GM20431 (cell line): ENCODE measurements around the gene ZC3H10.

ENCODE experiments used
- in situ Hi-C: fragments of 300-500 bp; cut with MseI, MboI; formaldehyde crosslinking; loops from one replicate; pipeline ENCODE4 v1.15.0; 2020; ENCODE audit warnings: low sequenced_read_pairs; ENCODE audit not compliant: unreplicated experiment

The ZC3H10 gene

DNA sequence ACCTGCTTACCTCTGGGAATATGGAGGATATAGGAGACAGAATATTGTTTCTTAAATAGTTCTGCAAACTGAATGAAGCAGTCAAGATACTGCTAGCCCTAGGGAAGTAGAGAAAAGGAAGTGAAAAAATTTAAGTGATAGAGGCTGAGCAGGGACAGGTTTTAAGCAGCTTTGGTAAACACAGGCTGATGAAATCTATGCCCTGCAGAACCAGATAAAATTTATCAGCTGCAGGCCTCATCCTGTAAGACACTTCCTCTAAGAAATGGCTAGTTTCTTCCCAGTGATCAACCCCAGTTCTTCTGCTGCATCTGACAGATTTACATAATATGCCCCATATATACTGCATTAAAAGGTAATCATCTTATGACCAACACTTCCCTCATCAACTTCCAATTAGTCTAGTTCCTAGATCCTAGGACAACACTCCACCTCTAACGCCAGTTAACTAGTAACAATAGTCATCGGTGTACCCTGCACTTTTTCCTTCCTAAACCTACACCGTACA, 8.7 kb downstream of the ZC3H10 start:
- in situ Hi-C loops: no loop called here

DNA sequence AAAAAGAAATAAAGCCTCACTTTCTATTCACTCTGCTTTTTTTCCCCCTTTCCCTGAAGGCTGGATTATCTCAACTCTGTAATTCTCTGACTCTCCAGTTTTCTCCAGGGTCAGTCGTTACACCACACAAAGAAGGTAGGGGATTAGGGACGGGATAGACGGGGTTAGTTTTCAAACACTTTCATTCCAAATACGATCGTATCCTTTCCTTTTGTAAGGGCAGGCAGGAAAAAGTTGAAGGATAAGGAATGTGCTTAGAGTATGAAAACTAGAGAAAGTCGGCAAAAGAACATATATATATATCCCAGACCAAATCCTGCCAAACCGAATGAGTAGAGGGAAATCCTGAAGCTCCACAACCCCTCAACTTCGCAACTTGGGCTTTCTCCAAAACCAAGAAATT, 9.4 kb downstream of the ZC3H10 start:
- in situ Hi-C loops: no loop called here

DNA sequence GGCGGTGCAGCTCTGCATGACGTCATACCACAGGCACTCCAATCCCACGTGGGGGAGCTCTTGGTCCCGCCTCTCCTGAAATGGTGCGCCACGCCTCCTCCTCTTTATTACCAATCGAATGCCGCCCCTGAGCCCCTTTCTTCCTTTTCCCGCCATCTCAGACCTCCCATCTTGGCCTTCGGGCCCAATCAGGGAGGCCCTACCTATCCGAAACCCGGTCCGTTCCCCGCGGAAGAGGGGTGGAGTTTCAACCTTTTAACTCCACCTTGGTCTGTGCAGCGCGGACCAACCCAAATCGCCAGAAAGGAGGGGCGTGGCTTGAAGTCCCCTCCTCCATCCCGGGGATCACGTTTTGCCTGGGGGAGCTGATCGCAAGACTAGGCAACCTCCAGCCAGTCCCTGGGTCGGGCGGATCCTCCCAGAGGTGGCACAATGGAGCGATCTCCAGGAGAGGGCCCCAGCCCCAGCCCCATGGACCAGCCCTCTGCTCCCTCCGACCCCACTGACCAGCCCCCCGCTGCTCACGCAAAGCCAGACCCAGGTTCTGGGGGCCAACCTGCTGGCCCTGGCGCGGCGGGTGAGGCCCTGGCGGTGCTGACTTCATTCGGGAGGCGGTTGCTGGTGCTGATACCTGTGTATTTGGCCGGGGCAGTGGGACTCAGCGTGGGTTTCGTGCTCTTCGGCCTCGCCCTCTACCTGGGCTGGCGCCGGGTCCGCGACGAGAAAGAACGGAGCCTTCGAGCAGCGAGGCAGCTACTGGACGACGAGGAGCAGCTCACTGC, 10.0 kb downstream of the ZC3H10 start, which contains the start of gene ESYT1:
Gene ESYT1 (plus strand): TSS at position 380 of the 782 bp plus-strand sequence. CDS start 53 bp downstream, at position 433.
- in situ Hi-C loops: no loop called here

- in situ Hi-C loops: no loop called here
Observed at GRCh38 chr12:56128670-56129205, 10.7 kb downstream of the ZC3H10 start.

DNA sequence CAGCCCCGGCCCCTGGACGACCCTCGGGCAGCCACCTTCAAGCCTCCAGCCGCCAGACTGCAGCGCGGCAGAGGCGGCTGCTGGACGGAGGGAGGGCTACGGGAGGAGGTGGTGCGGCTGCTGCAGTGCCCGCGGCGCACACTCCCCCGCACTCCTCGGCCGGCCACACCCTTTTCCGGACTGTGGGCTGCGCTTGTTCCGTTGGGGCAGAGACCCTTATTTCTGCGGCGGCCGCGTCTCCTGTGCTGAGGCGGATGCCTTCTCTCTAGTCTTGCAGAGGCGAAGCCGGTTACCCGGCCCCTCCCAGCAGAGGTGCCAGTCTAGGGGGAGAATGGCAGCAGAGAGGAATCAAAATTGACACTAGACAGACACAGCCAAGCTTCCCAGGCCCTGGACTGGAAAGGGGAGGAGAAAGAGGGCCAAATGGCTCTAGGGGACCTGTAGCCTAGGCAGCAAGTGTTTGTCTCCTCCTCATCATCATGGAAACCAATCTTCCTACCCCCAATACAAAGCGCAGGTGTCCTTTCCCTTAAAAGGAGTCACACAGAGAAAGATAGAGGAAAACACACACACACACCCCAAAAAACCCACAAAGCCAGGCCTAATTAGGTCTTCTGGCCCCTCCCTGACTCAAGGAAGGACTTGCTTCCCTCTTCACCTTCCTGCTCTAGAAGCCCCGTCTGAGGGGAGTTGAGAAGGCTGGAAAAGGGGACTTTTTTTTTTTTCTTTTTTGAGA, 11.3 kb downstream of the ZC3H10 start:
- in situ Hi-C loops: no loop called here

DNA sequence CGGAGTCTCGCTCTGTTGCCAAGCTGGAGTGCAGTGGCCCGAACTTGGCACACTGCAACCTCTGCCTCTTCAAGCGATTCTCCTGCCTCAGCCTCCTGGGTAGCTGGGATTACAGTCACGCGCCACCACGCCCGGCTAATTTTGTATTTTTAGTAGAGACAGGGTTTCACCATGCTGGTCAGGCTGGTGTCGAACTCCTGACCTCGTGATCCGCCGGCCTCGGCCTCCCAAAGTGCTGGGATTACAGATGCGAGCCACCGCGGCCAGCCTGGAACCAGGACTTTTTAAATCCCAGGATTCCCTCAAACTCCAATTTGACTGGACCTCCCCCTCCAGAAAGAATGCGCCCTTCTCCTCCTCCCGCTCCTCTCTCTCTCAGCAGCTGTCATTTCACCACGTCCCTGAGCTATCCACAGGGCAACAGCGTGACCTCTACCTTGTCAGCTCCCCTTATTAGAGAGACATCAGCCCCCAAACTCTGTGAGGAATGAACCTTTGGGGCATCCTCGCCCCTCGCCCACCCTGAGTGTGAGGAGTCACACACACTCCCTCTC, 12.0 kb downstream of the ZC3H10 start:
- in situ Hi-C loops: no loop called here

- in situ Hi-C loops: no loop called here
Observed at GRCh38 chr12:56130876-56131275, 12.8 kb downstream of the ZC3H10 start.

- in situ Hi-C loops: no loop called here
Observed at GRCh38 chr12:56134897-56135296, 16.8 kb downstream of the ZC3H10 start.

GRCh38 chr12:56137853-56138571, 19.9 kb downstream of the ZC3H10 start:
- in situ Hi-C loops: no loop called here

DNA sequence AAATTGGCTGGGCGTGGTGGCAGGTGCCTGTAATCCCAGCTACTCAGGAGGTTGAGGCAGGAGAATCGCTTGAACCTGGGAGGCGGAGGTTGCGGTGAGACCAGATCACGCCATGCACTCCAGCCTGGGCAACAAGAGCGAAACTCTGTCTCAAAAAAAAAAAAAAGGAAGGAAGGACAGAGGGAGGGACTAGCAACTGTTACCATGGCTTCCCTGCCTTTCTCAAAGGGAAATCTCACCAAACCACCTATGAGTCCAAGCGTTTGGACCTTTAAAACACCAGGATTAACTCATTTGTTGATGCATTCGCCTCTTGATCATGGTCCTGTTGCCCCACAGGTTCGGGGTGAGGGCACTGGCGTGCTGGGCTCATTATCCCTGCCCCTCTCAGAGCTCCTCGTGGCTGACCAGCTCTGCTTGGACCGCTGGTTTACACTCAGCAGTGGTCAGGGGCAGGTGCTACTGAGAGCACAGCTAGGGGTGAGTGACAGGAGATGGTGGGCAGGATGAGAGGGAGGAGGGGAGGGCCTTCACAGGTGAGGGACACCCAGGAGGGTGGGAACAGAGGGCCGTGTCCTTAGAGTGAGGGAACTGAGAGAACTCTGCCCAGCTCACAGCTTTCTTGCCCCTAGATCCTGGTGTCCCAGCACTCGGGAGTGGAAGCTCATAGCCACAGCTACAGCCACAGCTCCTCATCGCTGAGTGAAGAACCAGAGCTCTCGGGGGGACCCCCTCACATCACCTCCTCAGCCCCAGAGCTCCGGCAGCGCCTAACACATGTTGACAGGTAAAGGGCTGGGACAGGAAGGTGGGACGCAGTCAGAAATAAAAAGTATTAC, 24.1 kb downstream of the ZC3H10 start:
- in situ Hi-C loops: no loop called here

DNA sequence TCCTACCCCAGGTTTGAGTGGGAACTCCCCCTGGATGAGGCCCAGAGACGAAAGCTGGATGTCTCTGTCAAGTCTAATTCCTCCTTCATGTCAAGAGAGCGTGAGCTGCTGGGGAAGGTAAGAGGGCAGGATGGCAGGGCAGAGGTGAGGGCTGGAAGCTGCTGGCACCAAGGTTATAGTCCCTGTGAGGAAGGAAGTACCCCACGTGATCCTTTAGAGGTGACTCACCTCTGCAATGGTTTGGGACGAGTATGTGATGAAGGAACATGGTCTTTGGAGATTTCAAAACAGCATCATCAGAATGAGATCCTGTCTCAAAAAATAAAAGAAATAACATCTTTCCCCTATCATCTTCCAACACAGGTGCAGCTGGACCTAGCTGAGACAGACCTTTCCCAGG, 25.2 kb downstream of the ZC3H10 start:
- in situ Hi-C loops: no loop called here

- in situ Hi-C loops: no loop called here
Observed at GRCh38 chr12:56143870-56144269, 25.8 kb downstream of the ZC3H10 start.

DNA sequence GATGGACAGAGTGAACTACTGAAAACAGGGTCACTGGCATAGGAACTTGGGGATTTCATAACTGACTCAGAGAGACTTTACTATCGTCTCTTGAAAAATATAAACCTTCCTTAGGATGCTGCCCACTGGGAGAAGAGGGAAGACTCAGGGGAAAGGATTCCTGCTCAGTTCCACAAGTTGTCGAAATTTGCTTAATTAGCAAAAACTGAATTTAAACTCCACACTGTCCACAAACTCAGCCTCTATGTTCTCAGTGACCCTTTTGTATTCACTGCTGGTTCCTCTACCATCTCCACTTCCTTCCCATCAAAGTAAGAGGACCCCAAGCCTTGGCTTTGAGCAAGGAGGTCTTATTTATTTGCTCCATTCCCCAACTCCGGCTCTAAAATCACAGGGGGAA, 27.2 kb downstream of the ZC3H10 start:
- in situ Hi-C loops: no loop called here

- in situ Hi-C loops: no loop called here
Observed at GRCh38 chr12:56146492-56147460, 28.7 kb downstream of the ZC3H10 start.

DNA sequence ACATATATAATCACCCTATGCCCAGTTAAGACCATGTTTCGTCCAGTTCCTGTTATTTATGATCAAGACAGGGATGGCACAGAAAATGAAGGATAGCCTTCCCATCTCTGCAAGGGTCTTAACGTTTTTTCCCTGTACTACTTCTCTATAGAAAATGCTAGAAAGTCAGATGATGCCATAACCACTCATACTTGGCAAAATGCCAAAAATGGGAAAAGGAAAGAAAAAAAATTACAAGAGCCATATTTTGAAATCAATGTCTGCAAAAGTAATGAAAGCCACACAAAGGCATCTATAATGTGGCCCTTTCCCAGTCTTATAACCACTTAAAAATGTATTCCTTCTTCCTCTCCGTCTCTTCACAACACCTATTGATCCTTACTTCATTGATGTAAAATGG, 32.5 kb downstream of the ZC3H10 start:
- in situ Hi-C loops: no loop called here

DNA sequence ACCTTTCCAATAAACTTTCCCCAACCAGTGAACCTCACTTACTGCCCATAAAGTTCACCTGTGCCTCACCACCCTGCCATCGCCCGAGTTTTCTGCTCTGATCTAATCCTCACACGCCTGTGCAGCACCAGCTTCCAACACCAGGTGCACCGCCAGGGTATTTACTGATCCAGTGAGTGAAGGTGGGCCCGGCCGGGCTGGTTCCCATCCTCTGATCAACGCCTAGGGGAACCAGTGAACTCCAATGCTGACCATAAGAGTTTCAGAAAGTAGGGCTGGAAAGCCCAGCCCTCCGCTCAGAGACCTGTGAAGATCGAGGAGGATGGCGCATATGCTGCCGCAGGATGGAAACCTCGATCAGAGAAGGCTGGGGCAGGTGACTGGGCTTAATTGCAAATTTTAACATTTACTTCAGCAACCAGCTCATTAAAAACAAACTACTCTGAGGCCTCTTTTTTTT, 33.6 kb downstream of the ZC3H10 start:
- in situ Hi-C loops: no loop called here

DNA sequence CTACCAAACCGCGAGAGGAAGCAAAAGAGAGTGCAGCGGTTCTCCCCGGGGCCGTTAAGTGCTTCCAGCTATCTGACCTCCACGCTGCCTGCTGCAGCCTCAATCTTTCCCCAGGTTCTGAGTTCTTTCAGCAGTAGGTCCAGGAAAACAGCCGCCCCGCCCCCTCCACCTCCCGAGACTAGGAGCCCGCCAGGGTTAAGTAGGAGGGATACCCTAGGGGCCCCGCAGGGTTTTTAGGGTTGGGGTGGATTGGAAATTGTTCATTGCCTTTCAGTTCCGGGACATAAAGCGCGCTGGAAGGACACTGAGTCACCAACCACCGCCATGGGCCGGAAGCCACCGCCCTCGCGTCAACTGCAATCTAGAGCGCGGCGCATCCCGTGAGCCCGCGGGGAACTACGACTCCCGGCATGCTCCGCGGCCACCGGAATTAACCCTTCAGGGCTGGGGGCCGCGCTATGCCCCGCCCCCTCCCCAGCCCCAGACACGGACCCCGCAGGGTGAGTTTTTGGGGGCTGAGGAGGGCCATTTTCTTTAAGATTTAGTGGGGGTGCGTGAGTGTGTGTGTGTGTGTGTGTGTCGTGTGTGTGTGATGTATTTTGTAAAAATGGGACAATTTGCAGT, 34.2 kb downstream of the ZC3H10 start, which contains the start of gene MYL6B:
Gene MYL6B (plus strand): TSS at position 456 of the 624 bp plus-strand sequence. CDS start 1,332 bp downstream, outside the sequence.
- in situ Hi-C loops: no loop called here
